OCI-LY3 (cell line): Measurements from ENCODE around the gene PLD5.

Experiments
- H2AFZ ChIP-seq: fragments of 200-600, 300-600 bp; shearing (Covaris generic); 2 replicates; pipeline ENCODE4 v1.6.0; 2014; ENCODE audit warnings: antibody characterized with exemption, low read depth, low read length
- H3K27ac ChIP-seq: fragments of 200-600, 300-600 bp; sonication (generic); 2 replicates; pipeline ENCODE4 v1.5.1; 2014; ENCODE audit warnings: mild to moderate bottlenecking, low read length, moderate library complexity, mixed read lengths
- H3K27me3 ChIP-seq: fragments of 200-600, 300-600 bp; sonication (generic); 2 replicates; pipeline ENCODE4 v1.6.1; 2014; ENCODE audit warnings: low read depth, low read length, mixed read lengths
- H3K36me3 ChIP-seq: fragments of 200-600, 300-600 bp; sonication (generic); replicated peaks from 2 replicates; pipeline ENCODE3; 2014; ENCODE audit warnings: low read depth, low read length, mixed read lengths
- H3K4me1 ChIP-seq: fragments of 300-600, 200-600 bp; sonication (generic); 2 replicates; pipeline ENCODE4 v1.6.1; 2014; ENCODE audit warnings: low read length, mixed read lengths
- H3K4me2 ChIP-seq: fragments of 200-600, 300-600 bp; sonication (generic); 2 replicates; pipeline ENCODE4 v1.6.1; 2014; ENCODE audit warnings: low read length, mixed read lengths
- H3K4me3 ChIP-seq: fragments of 300-600, 200-600 bp; sonication (generic); 2 replicates; pipeline ENCODE4 v1.5.1; 2014; ENCODE audit warnings: antibody characterized with exemption, mild to moderate bottlenecking, low read length, moderate library complexity
- H3K79me2 ChIP-seq: fragments of 300-600, 200-600 bp; shearing (Covaris generic); 2 replicates; pipeline ENCODE4 v1.6.1; 2014; ENCODE audit warnings: mild to moderate bottlenecking, low read length, mixed read lengths
- H3K9ac ChIP-seq: fragments of 300-600, 200-600 bp; shearing (Covaris generic); 2 replicates; pipeline ENCODE4 v1.6.0; 2014; ENCODE audit warnings: mild to moderate bottlenecking, low read length, moderate library complexity
- H3K9me3 ChIP-seq: fragments of 200-600, 300-600 bp; shearing (Covaris generic); 2 replicates; pipeline ENCODE4 v1.6.1; 2014; ENCODE audit warnings: low read length, mixed read lengths; ENCODE audit not compliant: insufficient read depth
- H4K20me1 ChIP-seq: fragments of 200-600, 300-600 bp; sonication (generic); 2 replicates; pipeline ENCODE4 v1.6.1; 2016; ENCODE audit warnings: low read length, mixed read lengths; ENCODE audit not compliant: insufficient read depth
- CTCF ChIP-seq: fragments of 200-600, 300-600 bp; sonication (generic); IDR thresholded peaks from 2 replicates; pipeline ENCODE4 v1.5.1; 2014; ENCODE audit warnings: antibody characterized with exemption, low read length, low read depth
- EZH2phosphoT487 ChIP-seq: fragments of 200-600 bp; shearing (Covaris generic); IDR thresholded peaks from 2 replicates; pipeline ENCODE4 v1.6.1; 2018; ENCODE audit warnings: antibody characterized with exemption, mixed run types, low read depth

PLD5 gene

GRCh38 chr1:242556759-242557158, 32.3 kb upstream of the PLD5 start:
- H4K20me1 ChIP-seq = no peaks in the 10 kb centered on the region
- TF ChIP-seq EZH2phosphoT487 (no peak), CTCF (no peak)
- H3K9ac ChIP-seq = no peak overlapping the region
- H3K4me1 ChIP-seq = no peaks in the 10 kb centered on the region
- no peak overlapping the region for H3K4me3 ChIP-seq
- no peaks in the 10 kb centered on the region for H3K27me3 ChIP-seq
- no peak overlapping the region for H3K27ac ChIP-seq
- H3K79me2 ChIP-seq = no peaks in the 10 kb centered on the region
- no peak overlapping the region for H2AFZ ChIP-seq
- no peaks in the 10 kb centered on the region for H3K36me3 ChIP-seq
- H3K4me2 ChIP-seq = no peak overlapping the region
- H3K9me3 ChIP-seq = no peaks in the 10 kb centered on the region

- no peak overlapping the region for H3K4me3 ChIP-seq
- no peaks in the 10 kb centered on the region for H4K20me1 ChIP-seq
- no peaks in the 10 kb centered on the region for H3K27me3 ChIP-seq
- no peaks in the 10 kb centered on the region for H3K4me1 ChIP-seq
- no peak overlapping the region for H3K4me2 ChIP-seq
- no peak overlapping the region for H2AFZ ChIP-seq
- H3K36me3 ChIP-seq = no peaks in the 10 kb centered on the region
- H3K9me3 ChIP-seq = no peaks in the 10 kb centered on the region
- H3K9ac ChIP-seq = no peak overlapping the region
- H3K79me2 ChIP-seq = no peaks in the 10 kb centered on the region
- TF ChIP-seq EZH2phosphoT487 (no peak), CTCF (no peak)
- no peak overlapping the region for H3K27ac ChIP-seq
Measured at GRCh38 chr1:242556276-242556675, 31.8 kb upstream of the PLD5 start.

DNA sequence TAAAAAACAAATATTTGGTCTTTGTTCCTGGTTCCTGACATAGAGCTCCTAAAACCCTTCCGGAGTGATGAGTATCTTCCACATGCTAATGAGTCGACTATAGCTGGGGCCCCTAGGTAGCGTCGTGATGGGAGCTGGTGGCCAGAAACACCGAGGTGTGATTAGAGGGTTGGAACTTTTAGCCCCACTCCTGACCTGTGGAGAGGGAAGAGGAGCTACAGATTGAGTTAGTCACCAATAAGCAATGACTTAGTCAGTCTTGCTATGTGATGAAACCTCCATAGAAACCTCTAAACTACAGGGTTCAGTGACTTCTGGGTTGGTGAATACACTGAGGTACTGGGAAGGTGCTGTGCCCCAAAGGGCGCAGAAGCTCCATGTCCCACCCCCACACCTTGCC, 30.1 kb upstream of the PLD5 start:
- no peak overlapping the region for H3K4me2 ChIP-seq
- no peaks in the 10 kb centered on the region for H3K9me3 ChIP-seq
- no peak overlapping the region for H3K4me3 ChIP-seq
- H2AFZ ChIP-seq = no peak overlapping the region
- no peaks in the 10 kb centered on the region for H3K36me3 ChIP-seq
- H3K79me2 ChIP-seq = no peaks in the 10 kb centered on the region
- no peak overlapping the region for H3K9ac ChIP-seq
- H3K27me3 ChIP-seq = no peaks in the 10 kb centered on the region
- H3K4me1 ChIP-seq = no peaks in the 10 kb centered on the region
- H3K27ac ChIP-seq = no peak overlapping the region
- no peaks in the 10 kb centered on the region for H4K20me1 ChIP-seq
- TF ChIP-seq EZH2phosphoT487 = no peak
- TF ChIP-seq CTCF = no peak

- H3K4me1 ChIP-seq = no peaks in the 10 kb centered on the region
- H3K9ac ChIP-seq = no peak overlapping the region
- no peaks in the 10 kb centered on the region for H3K36me3 ChIP-seq
- H4K20me1 ChIP-seq = no peaks in the 10 kb centered on the region
- no peaks in the 10 kb centered on the region for H3K27me3 ChIP-seq
- H2AFZ ChIP-seq = no peak overlapping the region
- no peak overlapping the region for H3K4me3 ChIP-seq
- TF ChIP-seq CTCF (no peak), EZH2phosphoT487 (no peak)
- H3K4me2 ChIP-seq = no peak overlapping the region
- no peaks in the 10 kb centered on the region for H3K9me3 ChIP-seq
- no peaks in the 10 kb centered on the region for H3K79me2 ChIP-seq
- H3K27ac ChIP-seq = no peak overlapping the region
Measured at GRCh38 chr1:242546849-242547729, 22.6 kb upstream of the PLD5 start.
